HepG2 (cell line): ENCODE results near the gene TGM1. TPM values are rescaled to one million over a fixed set of nuclear protein-coding genes. Genes with fewer than 3 reads are reported as not detected.

ENCODE experiments used
- FOSL2 ChIP-seq: sonication (generic); formaldehyde crosslinking; IDR thresholded peaks from 2 replicates; pipeline ENCODE4 v1.4.0; 2020; ENCODE audit warnings: missing genetic modification reagents
- SALL2 ChIP-seq: sonication (generic); formaldehyde crosslinking; IDR thresholded peaks from 2 replicates; pipeline ENCODE4 v1.8.1; 2023; ENCODE audit warnings: mild to moderate bottlenecking, missing genetic modification reagents, inconsistent platforms
- TRIM24 ChIP-seq: sonication (generic); formaldehyde crosslinking; IDR thresholded peaks from 2 replicates; pipeline ENCODE4 v1.8.0; 2022; ENCODE audit warnings: mild to moderate bottlenecking, missing genetic modification reagents
- ZNF251 ChIP-seq: sonication (generic); formaldehyde crosslinking; IDR thresholded peaks from 2 replicates; pipeline ENCODE4 v1.9.0; 2021; ENCODE audit warnings: mild to moderate bottlenecking, missing genetic modification reagents
- ZNF446 ChIP-seq: sonication (generic); formaldehyde crosslinking; IDR thresholded peaks from 2 replicates; pipeline ENCODE4 v1.5.0; 2020; ENCODE audit warnings: mild to moderate bottlenecking, missing genetic modification reagents
- ZNF567 ChIP-seq: sonication (generic); formaldehyde crosslinking; IDR thresholded peaks from 2 replicates; pipeline ENCODE4 v1.8.1; 2023; ENCODE audit warnings: mild to moderate bottlenecking, missing genetic modification reagents, borderline replicate concordance
- ZNF652 ChIP-seq: IDR thresholded peaks from 2 replicates; pipeline ENCODE4 v1.6.1; 2016; ENCODE audit warnings: low read depth, borderline replicate concordance
- ZNF772 ChIP-seq: sonication (generic); formaldehyde crosslinking; IDR thresholded peaks from 2 replicates; pipeline ENCODE4 v1.5.0; 2020; ENCODE audit warnings: mild to moderate bottlenecking, missing genetic modification reagents
- polyA plus RNA-seq, 8 experiments: library from polyadenylated mRNA; depleted of rRNA in 3 of 8; stranded (reverse) in 7 of 8; unstranded in 1 of 8; fragments of >200 nt; fragmentation: Illumina TruSeq in 4 of 8; extraction: Trizol in 4 of 8; gene quantifications; 2 replicates each; pipeline versions ENCODE4 v1.2.1 to v1.2.3, GENCODE V29; 2011 to 2016; ENCODE audit warnings: low read depth in 4 of 8, missing spikeins in 1 of 8, mixed read lengths in 1 of 8; ENCODE audit not compliant: insufficient read depth in 1 of 8
- total RNA-seq, 5 experiments: library from RNA; depleted of rRNA; stranded (reverse); fragments of >200 nt; fragmentation: Illumina TruSeq; extraction: Trizol; gene quantifications; 2 replicates each; pipeline ENCODE4 v1.2.3, GENCODE V29; 2016; ENCODE audit warnings: low read depth in 1 of 5
- TF ChIP-seq, protein P1 (sequence below): sonication (generic); formaldehyde crosslinking; IDR thresholded peaks from 2 replicates; pipeline ENCODE4 v1.5.1; 2020; ENCODE audit warnings: mild to moderate bottlenecking, missing genetic modification reagents, moderate library complexity
- TF ChIP-seq, protein P2 (sequence below): sonication (generic); formaldehyde crosslinking; IDR thresholded peaks from 2 replicates; pipeline ENCODE4 v1.4.0; 2020; ENCODE audit warnings: missing genetic modification reagents, borderline replicate concordance
- TF ChIP-seq, protein P3 (sequence below): sonication (generic); formaldehyde crosslinking; IDR thresholded peaks from 2 replicates; pipeline ENCODE4 v1.9.0; 2022; ENCODE audit warnings: low read depth, missing genetic modification reagents
- TF ChIP-seq, protein P4 (sequence below): sonication (generic); formaldehyde crosslinking; IDR thresholded peaks from 2 replicates; pipeline ENCODE4 v1.4.0; 2020; ENCODE audit warnings: missing genetic modification reagents, mild to moderate bottlenecking, borderline replicate concordance
- TF ChIP-seq, protein P5 (sequence below): sonication (generic); formaldehyde crosslinking; IDR thresholded peaks from 2 replicates; pipeline ENCODE4 v1.8.0; 2022; ENCODE audit warnings: missing genetic modification reagents, mild to moderate bottlenecking, borderline replicate concordance

The TGM1 gene
- total and polyA plus RNA-seq, 2 of the 13 experiments (the other 11 are each of a cell fraction or from before 2014, with no cell fraction given) = 3.2 to 10.6 TPM

DNA sequence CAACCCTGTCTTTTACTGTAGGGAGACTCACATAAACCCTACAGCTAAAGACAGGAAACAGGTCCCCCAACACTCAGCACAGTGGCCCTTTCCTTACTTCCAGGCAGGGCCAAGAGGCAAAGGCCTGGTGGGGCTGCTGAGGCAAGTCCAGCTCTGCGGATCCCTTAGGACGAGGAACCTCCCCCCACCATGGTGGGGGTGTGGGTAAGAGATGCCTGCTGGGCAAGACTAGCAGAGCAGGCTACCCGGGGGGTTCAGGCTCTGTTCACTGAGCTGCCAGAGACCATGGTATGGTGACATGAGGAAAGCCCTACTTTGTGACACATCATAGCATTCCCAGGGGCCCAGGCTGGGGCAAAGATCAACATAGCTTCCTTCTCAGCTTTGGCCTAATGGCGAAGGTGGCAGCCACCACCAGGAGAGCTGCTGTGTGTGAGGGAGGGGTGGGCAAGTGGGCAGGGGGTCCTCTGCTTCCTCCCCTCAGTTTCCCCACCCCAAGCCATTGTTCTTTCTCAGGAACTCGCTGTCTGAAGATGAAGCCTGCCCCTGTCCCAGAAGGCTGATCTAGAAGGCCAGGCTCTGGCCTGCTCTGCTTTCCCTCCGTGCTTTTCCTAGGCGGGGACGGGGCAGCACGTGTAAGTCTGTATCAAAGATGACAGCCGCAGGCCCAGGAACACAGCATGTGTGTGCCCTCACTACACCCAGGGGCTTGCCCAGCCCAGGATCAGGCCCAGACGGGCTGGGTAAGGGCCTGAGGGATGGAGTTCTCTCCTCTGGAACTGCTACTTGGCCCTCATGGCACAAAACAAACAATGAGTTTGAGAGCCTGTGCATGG, 10.5 kb downstream of the TGM1 start (continued):
- TF ChIP-seq, protein P1, sequence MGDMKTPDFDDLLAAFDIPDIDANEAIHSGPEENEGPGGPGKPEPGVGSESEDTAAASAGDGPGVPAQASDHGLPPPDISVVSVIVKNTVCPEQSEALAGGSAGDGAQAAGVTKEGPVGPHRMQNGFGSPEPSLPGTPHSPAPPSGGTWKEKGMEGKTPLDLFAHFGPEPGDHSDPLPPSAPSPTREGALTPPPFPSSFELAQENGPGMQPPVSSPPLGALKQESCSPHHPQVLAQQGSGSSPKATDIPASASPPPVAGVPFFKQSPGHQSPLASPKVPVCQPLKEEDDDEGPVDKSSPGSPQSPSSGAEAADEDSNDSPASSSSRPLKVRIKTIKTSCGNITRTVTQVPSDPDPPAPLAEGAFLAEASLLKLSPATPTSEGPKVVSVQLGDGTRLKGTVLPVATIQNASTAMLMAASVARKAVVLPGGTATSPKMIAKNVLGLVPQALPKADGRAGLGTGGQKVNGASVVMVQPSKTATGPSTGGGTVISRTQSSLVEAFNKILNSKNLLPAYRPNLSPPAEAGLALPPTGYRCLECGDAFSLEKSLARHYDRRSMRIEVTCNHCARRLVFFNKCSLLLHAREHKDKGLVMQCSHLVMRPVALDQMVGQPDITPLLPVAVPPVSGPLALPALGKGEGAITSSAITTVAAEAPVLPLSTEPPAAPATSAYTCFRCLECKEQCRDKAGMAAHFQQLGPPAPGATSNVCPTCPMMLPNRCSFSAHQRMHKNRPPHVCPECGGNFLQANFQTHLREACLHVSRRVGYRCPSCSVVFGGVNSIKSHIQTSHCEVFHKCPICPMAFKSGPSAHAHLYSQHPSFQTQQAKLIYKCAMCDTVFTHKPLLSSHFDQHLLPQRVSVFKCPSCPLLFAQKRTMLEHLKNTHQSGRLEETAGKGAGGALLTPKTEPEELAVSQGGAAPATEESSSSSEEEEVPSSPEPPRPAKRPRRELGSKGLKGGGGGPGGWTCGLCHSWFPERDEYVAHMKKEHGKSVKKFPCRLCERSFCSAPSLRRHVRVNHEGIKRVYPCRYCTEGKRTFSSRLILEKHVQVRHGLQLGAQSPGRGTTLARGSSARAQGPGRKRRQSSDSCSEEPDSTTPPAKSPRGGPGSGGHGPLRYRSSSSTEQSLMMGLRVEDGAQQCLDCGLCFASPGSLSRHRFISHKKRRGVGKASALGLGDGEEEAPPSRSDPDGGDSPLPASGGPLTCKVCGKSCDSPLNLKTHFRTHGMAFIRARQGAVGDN = peak; percentile 95
- TF ChIP-seq ZNF772 (CRISPR knock-in tag) (no peak), TRIM24 (CRISPR knock-in tag) (no peak), ZNF652 (CRISPR knock-in tag) (no peak; the same call in 1 of the 2 replicates), SALL2 (CRISPR knock-in tag) (no peak), ZNF446 (CRISPR knock-in tag) (no peak), ZNF567 (CRISPR knock-in tag) (peak; percentile 93; the same call in 1 of the 2 replicates), ZNF251 (CRISPR knock-in tag) (no peak), FOSL2 (CRISPR knock-in tag) (peak; percentile 88)
- TF ChIP-seq, protein P2, sequence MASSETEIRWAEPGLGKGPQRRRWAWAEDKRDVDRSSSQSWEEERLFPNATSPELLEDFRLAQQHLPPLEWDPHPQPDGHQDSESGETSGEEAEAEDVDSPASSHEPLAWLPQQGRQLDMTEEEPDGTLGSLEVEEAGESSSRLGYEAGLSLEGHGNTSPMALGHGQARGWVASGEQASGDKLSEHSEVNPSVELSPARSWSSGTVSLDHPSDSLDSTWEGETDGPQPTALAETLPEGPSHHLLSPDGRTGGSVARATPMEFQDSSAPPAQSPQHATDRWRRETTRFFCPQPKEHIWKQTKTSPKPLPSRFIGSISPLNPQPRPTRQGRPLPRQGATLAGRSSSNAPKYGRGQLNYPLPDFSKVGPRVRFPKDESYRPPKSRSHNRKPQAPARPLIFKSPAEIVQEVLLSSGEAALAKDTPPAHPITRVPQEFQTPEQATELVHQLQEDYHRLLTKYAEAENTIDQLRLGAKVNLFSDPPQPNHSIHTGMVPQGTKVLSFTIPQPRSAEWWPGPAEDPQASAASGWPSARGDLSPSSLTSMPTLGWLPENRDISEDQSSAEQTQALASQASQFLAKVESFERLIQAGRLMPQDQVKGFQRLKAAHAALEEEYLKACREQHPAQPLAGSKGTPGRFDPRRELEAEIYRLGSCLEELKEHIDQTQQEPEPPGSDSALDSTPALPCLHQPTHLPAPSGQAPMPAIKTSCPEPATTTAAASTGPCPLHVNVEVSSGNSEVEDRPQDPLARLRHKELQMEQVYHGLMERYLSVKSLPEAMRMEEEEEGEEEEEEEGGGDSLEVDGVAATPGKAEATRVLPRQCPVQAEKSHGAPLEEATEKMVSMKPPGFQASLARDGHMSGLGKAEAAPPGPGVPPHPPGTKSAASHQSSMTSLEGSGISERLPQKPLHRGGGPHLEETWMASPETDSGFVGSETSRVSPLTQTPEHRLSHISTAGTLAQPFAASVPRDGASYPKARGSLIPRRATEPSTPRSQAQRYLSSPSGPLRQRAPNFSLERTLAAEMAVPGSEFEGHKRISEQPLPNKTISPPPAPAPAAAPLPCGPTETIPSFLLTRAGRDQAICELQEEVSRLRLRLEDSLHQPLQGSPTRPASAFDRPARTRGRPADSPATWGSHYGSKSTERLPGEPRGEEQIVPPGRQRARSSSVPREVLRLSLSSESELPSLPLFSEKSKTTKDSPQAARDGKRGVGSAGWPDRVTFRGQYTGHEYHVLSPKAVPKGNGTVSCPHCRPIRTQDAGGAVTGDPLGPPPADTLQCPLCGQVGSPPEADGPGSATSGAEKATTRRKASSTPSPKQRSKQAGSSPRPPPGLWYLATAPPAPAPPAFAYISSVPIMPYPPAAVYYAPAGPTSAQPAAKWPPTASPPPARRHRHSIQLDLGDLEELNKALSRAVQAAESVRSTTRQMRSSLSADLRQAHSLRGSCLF (CRISPR knock-in tag) = no peak
- TF ChIP-seq, protein P3, sequence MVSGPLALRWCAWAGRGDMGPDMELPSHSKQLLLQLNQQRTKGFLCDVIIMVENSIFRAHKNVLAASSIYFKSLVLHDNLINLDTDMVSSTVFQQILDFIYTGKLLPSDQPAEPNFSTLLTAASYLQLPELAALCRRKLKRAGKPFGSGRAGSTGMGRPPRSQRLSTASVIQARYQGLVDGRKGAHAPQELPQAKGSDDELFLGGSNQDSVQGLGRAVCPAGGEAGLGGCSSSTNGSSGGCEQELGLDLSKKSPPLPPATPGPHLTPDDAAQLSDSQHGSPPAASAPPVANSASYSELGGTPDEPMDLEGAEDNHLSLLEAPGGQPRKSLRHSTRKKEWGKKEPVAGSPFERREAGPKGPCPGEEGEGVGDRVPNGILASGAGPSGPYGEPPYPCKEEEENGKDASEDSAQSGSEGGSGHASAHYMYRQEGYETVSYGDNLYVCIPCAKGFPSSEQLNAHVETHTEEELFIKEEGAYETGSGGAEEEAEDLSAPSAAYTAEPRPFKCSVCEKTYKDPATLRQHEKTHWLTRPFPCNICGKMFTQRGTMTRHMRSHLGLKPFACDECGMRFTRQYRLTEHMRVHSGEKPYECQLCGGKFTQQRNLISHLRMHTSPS = peak; percentile 64
- TF ChIP-seq, protein P4, sequence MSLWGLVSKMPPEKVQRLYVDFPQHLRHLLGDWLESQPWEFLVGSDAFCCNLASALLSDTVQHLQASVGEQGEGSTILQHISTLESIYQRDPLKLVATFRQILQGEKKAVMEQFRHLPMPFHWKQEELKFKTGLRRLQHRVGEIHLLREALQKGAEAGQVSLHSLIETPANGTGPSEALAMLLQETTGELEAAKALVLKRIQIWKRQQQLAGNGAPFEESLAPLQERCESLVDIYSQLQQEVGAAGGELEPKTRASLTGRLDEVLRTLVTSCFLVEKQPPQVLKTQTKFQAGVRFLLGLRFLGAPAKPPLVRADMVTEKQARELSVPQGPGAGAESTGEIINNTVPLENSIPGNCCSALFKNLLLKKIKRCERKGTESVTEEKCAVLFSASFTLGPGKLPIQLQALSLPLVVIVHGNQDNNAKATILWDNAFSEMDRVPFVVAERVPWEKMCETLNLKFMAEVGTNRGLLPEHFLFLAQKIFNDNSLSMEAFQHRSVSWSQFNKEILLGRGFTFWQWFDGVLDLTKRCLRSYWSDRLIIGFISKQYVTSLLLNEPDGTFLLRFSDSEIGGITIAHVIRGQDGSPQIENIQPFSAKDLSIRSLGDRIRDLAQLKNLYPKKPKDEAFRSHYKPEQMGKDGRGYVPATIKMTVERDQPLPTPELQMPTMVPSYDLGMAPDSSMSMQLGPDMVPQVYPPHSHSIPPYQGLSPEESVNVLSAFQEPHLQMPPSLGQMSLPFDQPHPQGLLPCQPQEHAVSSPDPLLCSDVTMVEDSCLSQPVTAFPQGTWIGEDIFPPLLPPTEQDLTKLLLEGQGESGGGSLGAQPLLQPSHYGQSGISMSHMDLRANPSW = no peak
- TF ChIP-seq, protein P5, sequence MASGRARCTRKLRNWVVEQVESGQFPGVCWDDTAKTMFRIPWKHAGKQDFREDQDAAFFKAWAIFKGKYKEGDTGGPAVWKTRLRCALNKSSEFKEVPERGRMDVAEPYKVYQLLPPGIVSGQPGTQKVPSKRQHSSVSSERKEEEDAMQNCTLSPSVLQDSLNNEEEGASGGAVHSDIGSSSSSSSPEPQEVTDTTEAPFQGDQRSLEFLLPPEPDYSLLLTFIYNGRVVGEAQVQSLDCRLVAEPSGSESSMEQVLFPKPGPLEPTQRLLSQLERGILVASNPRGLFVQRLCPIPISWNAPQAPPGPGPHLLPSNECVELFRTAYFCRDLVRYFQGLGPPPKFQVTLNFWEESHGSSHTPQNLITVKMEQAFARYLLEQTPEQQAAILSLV (CRISPR knock-in tag) = peak; percentile 98
